Cerebellar nuclear complex (tissue), 1 donor: ENCODE results near the gene SORL1-AS1.

ENCODE experiments used
- DNase-seq, 2 experiments: peaks; one replicate each; lab custom pipeline; 2025; lab: John Stamatoyannopoulos, UW

SORL1-AS1 gene

GRCh38 chr11:121476379-121477032, 23.7 kb upstream of the SORL1-AS1 start:
- no peak for DNase-seq

- no peak for DNase-seq
Observed at GRCh38 chr11:121474680-121475079, 21.9 kb upstream of the SORL1-AS1 start.

- DNase-seq = no peak
Observed at GRCh38 chr11:121473064-121473777, 20.5 kb upstream of the SORL1-AS1 start.

- DNase-seq = no peak
Observed at GRCh38 chr11:121472312-121472711, 19.5 kb upstream of the SORL1-AS1 start.

GRCh38 chr11:121471167-121471566, 18.4 kb upstream of the SORL1-AS1 start:
- no peak for DNase-seq

- DNase-seq = no peak
Observed at GRCh38 chr11:121469910-121470309, 17.1 kb upstream of the SORL1-AS1 start.

GRCh38 chr11:121467965-121468364, 15.2 kb upstream of the SORL1-AS1 start:
- no peak for DNase-seq

- no peak for DNase-seq
Observed at GRCh38 chr11:121467471-121467870, 14.7 kb upstream of the SORL1-AS1 start.

- DNase-seq = no peak
Observed at GRCh38 chr11:121466063-121466794, 13.5 kb upstream of the SORL1-AS1 start.

- DNase-seq = no peak
Observed at GRCh38 chr11:121465709-121466062, 12.9 kb upstream of the SORL1-AS1 start.

- DNase-seq = no peak
Observed at GRCh38 chr11:121464352-121464946, 11.7 kb upstream of the SORL1-AS1 start.

GRCh38 chr11:121463689-121464335, 11.0 kb upstream of the SORL1-AS1 start:
- no peak for DNase-seq

GRCh38 chr11:121461843-121462242, 9.1 kb upstream of the SORL1-AS1 start:
- DNase-seq = no peak

- no peak for DNase-seq
Observed at GRCh38 chr11:121460941-121461514, 8.3 kb upstream of the SORL1-AS1 start.

- no peak for DNase-seq
Observed at GRCh38 chr11:121459413-121460017, 6.7 kb upstream of the SORL1-AS1 start.

- no peak for DNase-seq
Observed at GRCh38 chr11:121458551-121458950, 5.8 kb upstream of the SORL1-AS1 start.

GRCh38 chr11:121456816-121457431, 4.2 kb upstream of the SORL1-AS1 start:
- no peak for DNase-seq

GRCh38 chr11:121456151-121456550, 3.4 kb upstream of the SORL1-AS1 start:
- no peak for DNase-seq

GRCh38 chr11:121455115-121455514, 2.3 kb upstream of the SORL1-AS1 start:
- DNase-seq = no peak

- no peak for DNase-seq
Observed at GRCh38 chr11:121453589-121454299, 977 bp upstream of the SORL1-AS1 start.
